RWPE2 (cell line): ENCODE results near the gene TSACC.

Experiments
- ATAC-seq: fragments of 200-7000 bp; cut with Tn5 transposase; 3 replicates; pipeline ENCODE4 v1.9.1; 2021; ENCODE audit warnings: low read depth
- DNase-seq: peaks from one replicate; pipeline ENCODE4 v3.0.0-alpha.2; 2020; ENCODE audit warnings: low spot score
- H3K27ac ChIP-seq: fragments of 450-650 bp; 2 replicates; pipeline ENCODE4 v1.5.1; 2017; ENCODE audit warnings: mild to moderate bottlenecking; ENCODE audit not compliant: poor library complexity, severe bottlenecking
- H3K27me3 ChIP-seq: fragments of 250-450 bp; sonication (Bioruptor Pico); 2 replicates; pipeline ENCODE4 v1.5.1; 2021; ENCODE audit warnings: mild to moderate bottlenecking, moderate library complexity; ENCODE audit not compliant: insufficient read depth, poor library complexity, severe bottlenecking
- H3K36me3 ChIP-seq: fragments of 250-450 bp; sonication (Bioruptor Pico); 2 replicates; pipeline ENCODE4 v1.5.1; 2020; ENCODE audit warnings: low read depth, mild to moderate bottlenecking, moderate library complexity
- H3K4me1 ChIP-seq: fragments of 250-450 bp; sonication (Bioruptor Pico); 2 replicates; pipeline ENCODE4 v1.5.1; 2021; ENCODE audit warnings: mild to moderate bottlenecking, moderate library complexity; ENCODE audit not compliant: insufficient read depth, poor library complexity, severe bottlenecking
- H3K4me3 ChIP-seq: fragments of 250-450 bp; sonication (Bioruptor Pico); 2 replicates; pipeline ENCODE4 v1.5.1; 2021; ENCODE audit warnings: mild to moderate bottlenecking, moderate library complexity; ENCODE audit not compliant: severe bottlenecking
- H3K9me3 ChIP-seq: fragments of 250-450 bp; sonication (Bioruptor Pico); 2 replicates; pipeline ENCODE4 v1.5.1; 2021; ENCODE audit warnings: mild to moderate bottlenecking, moderate library complexity; ENCODE audit not compliant: severe bottlenecking
- TF ChIP-seq, protein P1 (sequence below): fragments of 450-650 bp; IDR thresholded peaks from one replicate; pipeline ENCODE4 v1.5.1; 2017; ENCODE audit warnings: mild to moderate bottlenecking, moderate library complexity; ENCODE audit not compliant: poor library complexity, severe bottlenecking

Gene TSACC

DNA sequence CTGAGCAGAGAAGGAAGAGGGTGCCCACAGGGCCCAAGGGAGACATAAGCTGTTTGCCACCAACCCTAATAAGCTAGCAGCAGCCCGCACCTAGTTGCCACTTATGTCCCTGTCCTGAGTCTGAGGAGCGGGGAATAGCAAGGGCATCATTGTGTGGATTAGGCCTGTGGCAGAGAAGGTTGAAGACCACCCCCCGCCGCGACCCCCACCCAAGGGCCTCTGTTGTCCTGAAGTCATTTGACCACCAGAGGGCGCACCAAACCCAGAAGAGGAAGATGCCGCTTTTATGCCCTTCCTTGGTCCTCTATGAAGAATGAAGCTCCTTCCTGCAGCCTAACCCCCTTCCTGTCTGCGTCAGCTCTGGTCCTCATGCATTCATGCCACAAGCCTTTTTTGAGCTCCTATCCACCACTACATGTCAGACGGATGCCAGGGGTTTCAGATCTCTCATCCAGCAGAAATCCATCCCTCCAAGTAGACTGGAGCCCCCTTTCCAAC, 47.3 kb downstream of the TSACC start:
- TF ChIP-seq, protein P1, sequence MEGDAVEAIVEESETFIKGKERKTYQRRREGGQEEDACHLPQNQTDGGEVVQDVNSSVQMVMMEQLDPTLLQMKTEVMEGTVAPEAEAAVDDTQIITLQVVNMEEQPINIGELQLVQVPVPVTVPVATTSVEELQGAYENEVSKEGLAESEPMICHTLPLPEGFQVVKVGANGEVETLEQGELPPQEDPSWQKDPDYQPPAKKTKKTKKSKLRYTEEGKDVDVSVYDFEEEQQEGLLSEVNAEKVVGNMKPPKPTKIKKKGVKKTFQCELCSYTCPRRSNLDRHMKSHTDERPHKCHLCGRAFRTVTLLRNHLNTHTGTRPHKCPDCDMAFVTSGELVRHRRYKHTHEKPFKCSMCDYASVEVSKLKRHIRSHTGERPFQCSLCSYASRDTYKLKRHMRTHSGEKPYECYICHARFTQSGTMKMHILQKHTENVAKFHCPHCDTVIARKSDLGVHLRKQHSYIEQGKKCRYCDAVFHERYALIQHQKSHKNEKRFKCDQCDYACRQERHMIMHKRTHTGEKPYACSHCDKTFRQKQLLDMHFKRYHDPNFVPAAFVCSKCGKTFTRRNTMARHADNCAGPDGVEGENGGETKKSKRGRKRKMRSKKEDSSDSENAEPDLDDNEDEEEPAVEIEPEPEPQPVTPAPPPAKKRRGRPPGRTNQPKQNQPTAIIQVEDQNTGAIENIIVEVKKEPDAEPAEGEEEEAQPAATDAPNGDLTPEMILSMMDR = peak; percentile 84
- Histone ChIP-seq H3K27me3 (no peaks in the 10 kb centered on the region), H3K4me3 (no peak overlapping the region), H3K27ac (no peak overlapping the region), H3K36me3 (no peaks in the 10 kb centered on the region), H3K9me3 (no peaks in the 10 kb centered on the region), H3K4me1 (no peaks in the 10 kb centered on the region)
- no peak for DNase-seq
- ATAC-seq = peak; percentile 62; the same call in 2 of the 3 replicates

DNA sequence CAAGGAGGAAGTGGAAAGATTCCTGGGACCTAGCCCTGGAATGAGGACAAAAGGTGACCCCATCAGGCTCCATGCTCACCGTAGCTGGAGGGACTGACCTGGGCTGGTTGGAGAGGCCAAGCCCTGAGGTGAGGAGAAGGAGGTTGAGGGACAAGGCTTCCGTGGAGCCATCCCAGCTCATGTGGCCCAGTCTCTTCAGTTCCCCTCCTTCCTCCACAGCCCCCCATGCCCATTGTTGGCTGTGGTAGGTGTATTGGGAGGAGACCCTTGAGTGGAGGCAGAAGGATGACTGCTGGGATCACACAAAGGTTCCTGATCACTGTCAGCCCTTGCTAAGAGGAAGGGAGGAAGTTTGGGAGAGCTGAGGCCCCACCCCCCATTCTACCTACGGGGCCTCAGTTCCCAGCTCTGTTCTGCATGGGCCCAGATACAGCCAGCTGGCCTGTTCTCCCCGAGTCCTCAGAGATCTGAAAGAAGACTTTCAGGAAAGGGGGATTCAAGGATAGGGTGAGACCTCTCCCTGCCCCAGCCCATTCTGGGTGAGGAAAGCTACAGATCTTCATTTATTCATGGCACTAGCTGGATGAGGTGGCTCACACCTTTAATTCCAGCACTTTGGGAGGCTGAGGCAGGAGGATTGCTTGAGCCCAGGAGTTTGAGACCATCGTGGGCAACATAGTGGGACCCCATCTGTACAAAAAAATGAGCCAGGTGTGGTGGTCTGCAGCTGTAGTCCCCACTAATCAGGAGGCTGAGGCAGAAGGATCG, 48.0 kb downstream of the TSACC start:
- ATAC-seq (no peak), DNase-seq (no peak)
- Histone ChIP-seq H3K4me1 (no peaks in the 10 kb centered on the region), H3K36me3 (no peaks in the 10 kb centered on the region), H3K27ac (no peak overlapping the region), H3K4me3 (no peak overlapping the region), H3K9me3 (no peaks in the 10 kb centered on the region), H3K27me3 (no peaks in the 10 kb centered on the region)
- TF ChIP-seq, protein P1 = no peak

GRCh38 chr1:156386949-156387869, 48.9 kb downstream of the TSACC start:
- ATAC-seq (no peak), DNase-seq (no peak)
- no peaks in the 10 kb centered on the region for H3K4me1 ChIP-seq
- no peaks in the 10 kb centered on the region for H3K27me3 ChIP-seq
- TF ChIP-seq, protein P1 = no peak
- no peak overlapping the region for H3K4me3 ChIP-seq
- no peaks in the 10 kb centered on the region for H3K36me3 ChIP-seq
- H3K27ac ChIP-seq = no peak overlapping the region
- H3K9me3 ChIP-seq = no peaks in the 10 kb centered on the region

GRCh38 chr1:156387870-156388173, 49.5 kb downstream of the TSACC start:
- Histone ChIP-seq H3K4me1 (no peaks in the 10 kb centered on the region), H3K36me3 (no peaks in the 10 kb centered on the region), H3K27me3 (no peaks in the 10 kb centered on the region), H3K9me3 (no peaks in the 10 kb centered on the region), H3K27ac (no peak overlapping the region), H3K4me3 (no peak overlapping the region)
- no peak for ATAC-seq
- TF ChIP-seq, protein P1 = no peak
- DNase-seq = no peak
